GM21367 (cell line): ENCODE measurements around the gene GEN1.

Source experiments
- ATAC-seq: cut with Tn5 transposase; IDR thresholded peaks from one replicate; pipeline ENCODE4 v1.9.1; 2021; ENCODE audit not compliant: unreplicated experiment

The GEN1 gene

GRCh38 chr2:17752892-17753802 is 791 bp upstream of the GEN1 start:
- peak; percentile 32 for ATAC-seq

- no peak for ATAC-seq
These were observed 961 bp downstream of the GEN1 start for GRCh38 chr2:17754773-17755425.

- no peak for ATAC-seq
These were observed 2.7 kb downstream of the GEN1 start for GRCh38 chr2:17756668-17757067.

GRCh38 chr2:17757321-17757720 is 3.4 kb downstream of the GEN1 start:
- ATAC-seq, result no peak

- no peak for ATAC-seq
These were observed 4.2 kb downstream of the GEN1 start for GRCh38 chr2:17758118-17758517.

DNA sequence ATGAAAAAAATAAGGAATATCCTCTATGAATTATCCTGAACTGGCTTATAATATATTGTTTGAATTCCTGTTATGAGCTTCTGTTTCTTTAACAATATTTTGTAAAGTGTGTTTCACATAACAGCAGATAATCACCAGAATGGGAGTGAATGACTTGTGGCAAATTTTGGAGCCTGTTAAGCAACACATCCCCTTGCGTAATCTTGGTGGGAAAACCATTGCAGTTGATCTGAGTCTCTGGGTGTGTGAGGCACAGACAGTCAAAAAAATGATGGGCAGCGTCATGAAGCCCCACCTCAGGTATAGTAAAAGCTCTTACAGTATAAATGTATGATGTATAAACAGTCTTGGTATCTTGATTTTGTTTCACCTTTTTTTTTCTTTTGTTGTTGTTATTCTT is 5.9 kb downstream of the GEN1 start:
- no peak for ATAC-seq

GRCh38 chr2:17762451-17762850 is 8.5 kb downstream of the GEN1 start:
- ATAC-seq, result no peak

DNA sequence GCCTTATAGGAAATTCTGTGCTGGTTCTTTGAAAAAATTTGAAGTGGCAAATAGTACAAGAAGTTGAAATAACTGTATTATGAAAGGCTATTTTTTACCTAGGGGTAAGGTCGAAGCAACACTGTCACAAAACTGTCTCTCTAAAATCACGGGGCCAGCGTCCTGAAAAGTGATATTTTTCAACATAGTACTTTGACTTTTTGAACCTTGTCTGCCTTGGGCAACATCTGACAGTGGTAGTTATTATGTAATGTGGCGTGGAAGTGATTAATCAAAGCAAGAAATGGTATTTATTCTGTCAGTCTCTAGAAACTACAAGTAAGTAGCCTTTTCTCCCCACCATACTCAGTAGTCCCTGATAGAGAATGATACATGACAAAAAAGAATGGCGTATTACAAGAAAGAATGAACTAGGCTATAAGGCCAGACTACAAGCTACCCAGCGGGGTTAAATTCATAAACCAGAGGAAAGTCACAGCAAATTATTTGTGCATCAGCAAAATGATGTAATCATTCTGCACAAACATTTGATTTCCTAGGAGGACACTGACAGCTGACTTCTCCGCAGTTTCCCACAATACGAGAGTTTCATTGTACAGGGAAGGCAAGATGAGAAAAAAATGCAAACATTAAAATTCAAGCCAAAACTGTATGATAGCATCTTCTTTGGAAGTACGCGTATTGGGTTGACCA is 9.8 kb downstream of the GEN1 start:
- no peak for ATAC-seq

DNA sequence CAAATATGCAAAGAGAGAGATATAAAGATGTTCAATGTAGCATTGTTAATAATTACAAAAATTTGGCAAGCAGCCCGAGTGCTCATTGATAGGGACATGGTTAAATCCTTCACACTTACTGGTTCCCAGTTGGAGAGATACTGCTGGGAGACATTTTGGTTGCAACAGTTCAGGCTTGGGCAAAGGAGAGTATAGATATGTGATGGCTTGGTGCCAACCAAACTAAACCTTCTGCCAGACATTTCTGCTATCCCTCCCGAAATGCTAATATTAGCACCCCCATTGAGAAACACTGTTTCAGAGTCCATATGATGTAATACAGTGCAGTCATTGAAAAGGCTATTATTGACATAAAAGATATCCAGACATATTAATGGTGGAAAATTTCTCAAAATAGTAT is 11.5 kb downstream of the GEN1 start:
- ATAC-seq, result no peak

GRCh38 chr2:17768894-17769293 is 15.0 kb downstream of the GEN1 start:
- ATAC-seq, result no peak

DNA sequence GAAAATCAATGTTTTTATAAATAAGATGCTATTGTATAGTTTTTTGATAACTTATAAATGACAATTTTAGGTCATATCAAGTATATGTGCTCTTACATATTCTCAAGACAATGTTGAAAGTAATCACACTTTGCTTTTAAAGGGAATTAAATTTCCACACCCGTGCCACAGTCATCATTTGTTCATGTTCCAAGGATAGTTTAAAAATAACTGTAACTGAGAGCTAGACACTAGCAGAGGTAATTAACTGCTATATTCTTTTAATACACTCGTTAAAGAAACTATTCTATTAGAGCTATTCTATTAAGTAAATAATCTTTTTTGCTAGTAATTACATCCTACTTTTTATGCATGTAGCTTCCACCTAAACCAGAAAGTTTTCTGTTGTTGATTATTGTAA is 18.0 kb downstream of the GEN1 start:
- no peak for ATAC-seq

DNA sequence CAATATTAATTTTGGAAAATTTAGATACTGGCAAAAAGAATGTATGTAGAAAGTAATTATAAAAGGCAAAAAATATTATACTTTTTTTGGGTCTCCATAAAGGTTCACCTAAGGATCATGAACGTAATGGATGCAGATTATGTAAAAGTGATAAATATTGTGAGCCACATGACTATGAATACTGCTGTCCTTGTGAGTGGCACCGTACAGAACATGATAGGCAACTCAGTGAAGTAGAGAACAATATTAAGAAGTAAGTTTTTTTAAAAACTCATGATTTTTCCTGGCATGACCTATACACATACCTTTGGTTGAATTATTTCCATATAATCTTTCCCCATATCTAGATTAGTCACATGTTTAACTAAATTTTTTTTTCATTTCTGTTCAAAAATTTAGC is 18.6 kb downstream of the GEN1 start:
- ATAC-seq, result no peak

DNA sequence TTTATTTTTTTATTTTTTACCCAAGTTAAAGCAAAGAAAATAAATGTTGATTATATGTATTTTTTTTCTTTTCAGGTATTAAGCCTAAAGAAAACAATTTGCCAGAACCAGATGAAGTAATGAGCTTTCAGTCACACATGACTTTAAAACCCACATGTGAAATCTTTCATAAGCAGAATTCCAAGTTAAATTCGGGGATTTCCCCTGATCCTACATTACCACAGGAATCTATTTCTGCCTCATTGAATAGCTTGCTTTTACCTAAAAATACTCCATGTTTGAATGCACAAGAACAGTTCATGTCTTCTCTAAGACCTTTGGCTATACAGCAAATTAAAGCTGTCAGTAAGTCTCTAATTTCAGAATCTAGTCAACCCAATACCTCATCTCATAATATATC is 26.6 kb downstream of the GEN1 start:
- no peak for ATAC-seq

DNA sequence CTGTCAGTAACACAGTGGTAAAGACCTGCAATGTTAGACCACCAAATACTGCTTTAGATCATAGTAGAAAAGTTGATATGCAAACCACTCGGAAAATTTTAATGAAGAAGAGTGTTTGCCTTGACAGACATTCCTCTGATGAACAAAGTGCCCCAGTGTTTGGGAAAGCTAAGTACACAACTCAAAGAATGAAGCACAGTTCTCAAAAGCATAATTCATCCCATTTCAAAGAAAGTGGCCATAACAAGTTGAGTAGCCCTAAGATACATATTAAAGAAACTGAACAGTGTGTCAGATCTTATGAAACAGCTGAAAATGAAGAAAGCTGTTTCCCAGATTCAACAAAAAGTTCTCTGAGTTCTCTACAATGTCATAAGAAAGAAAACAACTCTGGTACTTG is 27.5 kb downstream of the GEN1 start:
- ATAC-seq, result no peak

- no peak for ATAC-seq
These were observed 32.8 kb downstream of the GEN1 start for GRCh38 chr2:17786727-17787126.

GRCh38 chr2:17788773-17789172 is 34.8 kb downstream of the GEN1 start:
- no peak for ATAC-seq

GRCh38 chr2:17790536-17790935 is 36.6 kb downstream of the GEN1 start:
- no peak for ATAC-seq

GRCh38 chr2:17791121-17791816 is 37.3 kb downstream of the GEN1 start:
- ATAC-seq, result no peak

- no peak for ATAC-seq
These were observed 37.8 kb downstream of the GEN1 start for GRCh38 chr2:17791817-17792130.

GRCh38 chr2:17792515-17792914 is 38.6 kb downstream of the GEN1 start:
- no peak for ATAC-seq

- ATAC-seq, result no peak
These were observed 39.4 kb downstream of the GEN1 start for GRCh38 chr2:17793296-17793695.
